K562 (cell line): ENCODE data around the gene EPB41L1. TPM values are rescaled to one million over a fixed set of nuclear protein-coding genes. Genes with fewer than 3 reads are reported as not detected.

Experiments used
- ATAC-seq: fragments of 200-7000 bp; cut with Tn5 transposase; 3 replicates; pipeline ENCODE4 v1.9.1; 2020; ENCODE audit warnings: moderate library complexity
- BruUV-seq: library from RNA; stranded (reverse); fragments of 400-500 nt; replicated peaks from 2 replicates; lab custom pipeline; 2021; lab: Mats Ljungman, UMichigan
- CTCF ChIA-PET: fragments of 300-600 bp; formaldehyde crosslinking; extraction: SDS; loops from one replicate; lab custom pipeline; 2021; ENCODE audit warnings: low intra/inter-chr PET ratio; lab: Yijun Ruan, JAX
- POLR2A ChIA-PET: fragments of 300-600, 350-650 bp; sonication (Branson Sonifier 250); formaldehyde crosslinking; extraction: SDS; loops from one replicate; lab custom pipeline; 2021; ENCODE audit warnings: antibody characterized with exemption, inconsistent platforms; lab: Yijun Ruan, JAX
- DNase-seq, 4 experiments: peaks; one replicate each; pipeline versions ENCODE4 v3.0.0 to v3.0.0-alpha.2; 2011 to 2018; ENCODE audit warnings: low spot score in 3 of 4, mixed read lengths in 3 of 4; ENCODE audit errors: extremely low read depth in 1 of 4
- FAIRE-seq: peaks from 2 replicates; lab custom pipeline; 2011; peaks lifted over from hg19 to GRCh38; lab: Jason Lieb, UNC
- H2AFZ ChIP-seq: 2 replicates; pipeline ENCODE4 v1.6.0; 2011; ENCODE audit warnings: low read depth, low read length, control low read depth, inconsistent platforms
- H3K27ac ChIP-seq: fragments of 200-600 bp; 3 replicates; pipeline ENCODE4 v1.8.0; 2011; ENCODE audit warnings: low read depth, mild to moderate bottlenecking, control low read depth, inconsistent platforms, low read length, moderate library complexity, mixed read lengths; ENCODE audit errors: extremely low read depth
- H3K27me3 ChIP-seq, 2 experiments: fragments of 300-600 bp in 1 of 2; 2 replicates in 1 of 2; 3 replicates in 1 of 2; pipeline versions ENCODE4 v1.6.0 to v1.8.0; 2011; ENCODE audit warnings: inconsistent platforms in 2 of 2, low read length in 2 of 2, mild to moderate bottlenecking in 1 of 2, mixed read lengths in 1 of 2, moderate library complexity in 1 of 2; ENCODE audit not compliant: control insufficient read depth in 2 of 2, insufficient read depth in 2 of 2
- H3K36me3 ChIP-seq: fragments of 300-600 bp; 3 replicates; pipeline ENCODE4 v1.8.0; 2011; ENCODE audit warnings: mild to moderate bottlenecking, low read length, inconsistent platforms; ENCODE audit not compliant: control insufficient read depth, insufficient read depth
- H3K4me1 ChIP-seq, 2 experiments: fragments of 200-600 bp in 1 of 2; replicated peaks in 1 of 2; 2 replicates in 1 of 2; 3 replicates in 1 of 2; pipeline versions ENCODE4 v1.5.1 to v1.8.0; 2011; ENCODE audit warnings: inconsistent platforms in 2 of 2, low read length in 2 of 2, mild to moderate bottlenecking in 1 of 2, mixed read lengths in 1 of 2, moderate library complexity in 1 of 2; ENCODE audit not compliant: control insufficient read depth in 2 of 2, insufficient read depth in 2 of 2
- H3K4me2 ChIP-seq: 2 replicates; pipeline ENCODE4 v1.6.1; 2011; ENCODE audit warnings: low read length, control low read depth, inconsistent platforms, mixed read lengths; ENCODE audit not compliant: insufficient read depth
- H3K4me3 ChIP-seq: fragments of 200-600 bp; sonication (generic), shearing (Covaris generic); 2 replicates; pipeline ENCODE4 v1.5.1; 2016; ENCODE audit warnings: control low read depth, inconsistent platforms
- H3K79me2 ChIP-seq: fragments of 200-600 bp; 3 replicates; pipeline ENCODE4 v1.8.0; 2011; ENCODE audit warnings: low read length, inconsistent platforms; ENCODE audit not compliant: control insufficient read depth, insufficient read depth
- H3K9ac ChIP-seq, 2 experiments: 2 replicates each; pipeline versions ENCODE4 v1.6.0 to v1.6.1; 2011; ENCODE audit warnings: low read depth in 2 of 2, low read length in 2 of 2, control low read depth in 1 of 2, inconsistent platforms in 1 of 2, mild to moderate bottlenecking in 1 of 2, mixed read lengths in 1 of 2; ENCODE audit not compliant: insufficient read depth in 1 of 2
- H3K9me1 ChIP-seq: one replicate; pipeline ENCODE4 v1.6.0; 2011; ENCODE audit warnings: inconsistent platforms, mild to moderate bottlenecking, low read length, moderate library complexity; ENCODE audit not compliant: control insufficient read depth, insufficient read depth
- H3K9me3 ChIP-seq: replicated peaks from 2 replicates; pipeline ENCODE4 v1.5.1; 2011; ENCODE audit warnings: low read depth, low read length, inconsistent platforms; ENCODE audit not compliant: control insufficient read depth, insufficient read depth
- H4K20me1 ChIP-seq: replicated peaks from 2 replicates; pipeline ENCODE4 v1.6.1; 2011; ENCODE audit warnings: low read length, inconsistent platforms, mixed read lengths; ENCODE audit not compliant: control insufficient read depth, insufficient read depth
- ETV5 ChIP-seq: sonication (generic); formaldehyde crosslinking; IDR thresholded peaks from 2 replicates; pipeline ENCODE4 v1.4.0; 2020; ENCODE audit warnings: low read depth, mild to moderate bottlenecking, missing genetic modification reagents
- HMGN3 ChIP-seq: IDR thresholded peaks from 2 replicates; pipeline ENCODE4 v1.6.1; 2011; ENCODE audit warnings: borderline replicate concordance, low read depth, mild to moderate bottlenecking, mixed read lengths, low read length; ENCODE audit not compliant: insufficient read length; ENCODE audit errors: extremely low read depth
- ILF3 ChIP-seq: fragments of 450-650 bp; IDR thresholded peaks from 2 replicates; pipeline ENCODE4 v1.6.1; 2018; ENCODE audit warnings: antibody characterized with exemption, mild to moderate bottlenecking, moderate library complexity, borderline replicate concordance
- KAT7 ChIP-seq: sonication (generic); formaldehyde crosslinking; IDR thresholded peaks from 2 replicates; pipeline ENCODE4 v1.8.0; 2022; ENCODE audit warnings: missing genetic modification reagents, mild to moderate bottlenecking, borderline replicate concordance
- KLF16 ChIP-seq: IDR thresholded peaks from 2 replicates; pipeline ENCODE4 v1.6.1; 2016; ENCODE audit warnings: antibody characterized with exemption
- PML ChIP-seq: IDR thresholded peaks from 2 replicates; pipeline ENCODE4 v1.6.1; 2012; ENCODE audit warnings: low read length, inconsistent platforms
- PYGO2 ChIP-seq: fragments of 450-650 bp; IDR thresholded peaks from 2 replicates; pipeline ENCODE4 v1.6.1; 2016; ENCODE audit warnings: mild to moderate bottlenecking, missing genetic modification characterization, moderate library complexity, missing compliant biosample characterization
- RAD21 ChIP-seq, 2 experiments: fragments of 250-450 bp in 1 of 2; fragments of 450-650 bp in 1 of 2; sonication (Bioruptor Pico) in 1 of 2; formaldehyde crosslinking in 1 of 2; IDR thresholded peaks in 1 of 2; conservative IDR thresholded peaks in 1 of 2; 2 replicates each; pipeline versions ENCODE4 v1.4.0 to v1.8.0; 2020 to 2022; ENCODE audit warnings: mild to moderate bottlenecking in 2 of 2, moderate library complexity in 1 of 2
- SMARCA4 ChIP-seq: fragments of 450-650 bp; IDR thresholded peaks from 2 replicates; pipeline ENCODE4 v1.6.1; 2016
- SRSF3 ChIP-seq: fragments of 200-400 bp; formaldehyde crosslinking; IDR thresholded peaks from 2 replicates; pipeline ENCODE4 v1.6.1; 2016; ENCODE audit warnings: mild to moderate bottlenecking, low read length, moderate library complexity; ENCODE audit not compliant: insufficient read depth
- TEAD2 ChIP-seq: fragments of 450-650 bp; IDR thresholded peaks from 2 replicates; pipeline ENCODE4 v1.6.1; 2016; ENCODE audit warnings: missing genetic modification characterization, control low read depth, missing compliant biosample characterization
- TFAM ChIP-seq: fragments of 250-450 bp; sonication (Bioruptor Pico); conservative IDR thresholded peaks from 2 replicates; pipeline ENCODE4 v1.5.0; 2021; ENCODE audit warnings: mild to moderate bottlenecking, moderate library complexity
- TRIM24 ChIP-seq, 2 experiments: fragments of 450-650 bp; IDR thresholded peaks; 2 replicates each; pipeline ENCODE4 v1.6.1; 2016
- WGBS: fragments of 100-300 bp; shearing (Covaris generic); methylation state at CpG from one replicate; pipeline ENCODE4 v1.1.6; 2016; ENCODE audit warnings: low coverage, mixed read lengths; ENCODE audit not compliant: insufficient coverage; ENCODE audit errors: missing lambda C conversion rate; 5-methylcytosine and 5-hydroxymethylcytosine counted together
- in situ Hi-C: fragments of 300-500 bp; cut with MboI; formaldehyde crosslinking; loops from 4 replicates; pipeline ENCODE4 v1.15.0; 2018; ENCODE audit warnings: inconsistent platforms, mixed read lengths
- intact Hi-C: fragments of 100-400 bp; cut with micrococcal nuclease; formaldehyde crosslinking; loops from 2 replicates; pipeline ENCODE4 v1.14.2; 2022
- polyA plus RNA-seq, 8 experiments: library from polyadenylated mRNA; depleted of rRNA in 4 of 8; stranded (reverse) in 5 of 8; unstranded in 3 of 8; fragments of >200 nt; fragmentation: Nextera tagmentation in 2 of 8; fragmentation: Illumina TruSeq in 1 of 8; extraction: Ambion mirVana in 2 of 8; extraction: Trizol in 1 of 8; gene quantifications; 2 replicates each; pipeline versions ENCODE4 v1.2.1 to v1.2.3, GENCODE V29; 2011 to 2014; ENCODE audit warnings: inconsistent platforms in 1 of 8, missing spikeins in 1 of 8
- total RNA-seq, 7 experiments: library from RNA; depleted of rRNA in 6 of 7; stranded (reverse); fragments of >200 nt in 6 of 7; fragmentation: Illumina TruSeq in 2 of 7; extraction: Trizol in 2 of 7; gene quantifications; 2 replicates each; pipeline versions ENCODE4 v1.2.1 to v1.2.3, GENCODE V29; 2011 to 2021; ENCODE audit warnings: low replicate concordance in 1 of 7
- TF ChIP-seq, protein P1 (sequence below), 2 experiments: IDR thresholded peaks; 2 replicates each; pipeline ENCODE4 v1.6.1; 2012; ENCODE audit warnings: improper control_type of control experiment in 2 of 2, low read depth in 2 of 2, low read length in 2 of 2, borderline replicate concordance in 1 of 2
- TF ChIP-seq, protein P2 (sequence below): sonication (generic); formaldehyde crosslinking; IDR thresholded peaks from 2 replicates; pipeline ENCODE4 v1.9.0; 2022; ENCODE audit warnings: mild to moderate bottlenecking, missing genetic modification reagents
- TF ChIP-seq, protein P3 (sequence below): fragments of 250-450 bp; sonication (Bioruptor Pico); IDR thresholded peaks from 2 replicates; pipeline ENCODE4 v1.5.0; 2021
- TF ChIP-seq, protein P4 (sequence below): sonication (generic); formaldehyde crosslinking; IDR thresholded peaks from 2 replicates; pipeline ENCODE4 v1.8.0; 2022; ENCODE audit warnings: mild to moderate bottlenecking, missing genetic modification reagents

Gene EPB41L1
- total and polyA plus RNA-seq, 9 of the 15 experiments (the other 6 are each of a cell fraction or from before 2014, with no cell fraction given): 0.11 to 4.3 (median 1.3) TPM

DNA sequence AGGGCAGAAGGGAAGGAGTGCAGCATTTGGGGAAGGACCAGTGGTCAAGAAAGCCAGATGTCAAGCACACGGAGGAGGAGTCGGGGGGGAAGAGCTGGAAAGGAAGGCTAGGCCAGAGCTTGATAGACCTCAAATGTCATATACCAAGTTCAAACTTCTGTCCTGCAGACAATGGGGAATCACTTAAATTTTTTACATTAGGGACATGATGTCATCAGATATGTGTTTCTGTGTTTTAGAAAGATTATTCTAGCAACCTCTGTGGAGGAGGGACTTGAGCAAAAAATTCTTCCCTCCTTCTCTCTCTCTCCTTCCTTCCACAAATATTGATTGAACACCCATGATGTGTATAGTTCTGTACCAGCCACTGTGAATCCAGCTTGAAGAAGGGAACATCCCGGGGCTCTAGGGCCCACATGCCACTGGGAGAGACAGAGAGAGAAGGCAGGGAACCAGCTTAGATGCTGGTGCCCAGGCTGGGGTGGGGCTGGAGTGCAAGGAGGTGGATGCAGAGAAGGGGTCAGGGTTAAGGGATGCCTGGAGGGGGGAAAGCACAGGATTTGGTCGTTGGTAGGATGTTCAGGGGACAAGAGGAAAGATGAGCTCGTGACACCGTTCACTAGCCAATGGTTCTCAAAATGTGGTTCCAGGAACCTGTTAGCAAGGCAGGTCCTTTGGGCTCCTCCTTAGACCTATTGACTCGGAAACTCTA lies 61.9 kb downstream of the EPB41L1 start:
- CTCF ChIA-PET: interaction anchor here (1.7 kb wide), 1 partner anchor 183 kb away, joined by 4 read pairs; no protein-coding TSS in a partner anchor
- Histone ChIP-seq H3K79me2 (no peaks in the 10 kb centered on the region), H3K4me1 (no peaks in the 10 kb centered on the region), H3K27me3 (peaks cover 27 to 62% of the 10 kb centered on the region in 2 experiments), H3K9me3 (no peaks in the 10 kb centered on the region), H3K9me1 (no peaks in the 10 kb centered on the region), H3K9ac (no peak overlapping the region; a peak in 1 of 4 replicates), H3K36me3 (no peaks in the 10 kb centered on the region), H2AFZ (no peak overlapping the region), H3K27ac (no peak overlapping the region), H4K20me1 (peaks cover 11% of the 10 kb centered on the region), H3K4me2 (no peak overlapping the region), H3K4me3 (no peak overlapping the region)
- no peak for TF ChIP-seq SRSF3
- TF ChIP-seq, protein P1, sequence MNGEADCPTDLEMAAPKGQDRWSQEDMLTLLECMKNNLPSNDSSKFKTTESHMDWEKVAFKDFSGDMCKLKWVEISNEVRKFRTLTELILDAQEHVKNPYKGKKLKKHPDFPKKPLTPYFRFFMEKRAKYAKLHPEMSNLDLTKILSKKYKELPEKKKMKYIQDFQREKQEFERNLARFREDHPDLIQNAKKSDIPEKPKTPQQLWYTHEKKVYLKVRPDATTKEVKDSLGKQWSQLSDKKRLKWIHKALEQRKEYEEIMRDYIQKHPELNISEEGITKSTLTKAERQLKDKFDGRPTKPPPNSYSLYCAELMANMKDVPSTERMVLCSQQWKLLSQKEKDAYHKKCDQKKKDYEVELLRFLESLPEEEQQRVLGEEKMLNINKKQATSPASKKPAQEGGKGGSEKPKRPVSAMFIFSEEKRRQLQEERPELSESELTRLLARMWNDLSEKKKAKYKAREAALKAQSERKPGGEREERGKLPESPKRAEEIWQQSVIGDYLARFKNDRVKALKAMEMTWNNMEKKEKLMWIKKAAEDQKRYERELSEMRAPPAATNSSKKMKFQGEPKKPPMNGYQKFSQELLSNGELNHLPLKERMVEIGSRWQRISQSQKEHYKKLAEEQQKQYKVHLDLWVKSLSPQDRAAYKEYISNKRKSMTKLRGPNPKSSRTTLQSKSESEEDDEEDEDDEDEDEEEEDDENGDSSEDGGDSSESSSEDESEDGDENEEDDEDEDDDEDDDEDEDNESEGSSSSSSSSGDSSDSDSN (IDR thresholded peaks at IDR 0.05; ENCODE audit: borderline replicate concordance in 1 of 2, low read depth in 2 of 2, low read length in 2 of 2): no peak
- no peak for TF ChIP-seq ILF3
- TF ChIP-seq SMARCA4: no peak
- TF ChIP-seq, protein P2, sequence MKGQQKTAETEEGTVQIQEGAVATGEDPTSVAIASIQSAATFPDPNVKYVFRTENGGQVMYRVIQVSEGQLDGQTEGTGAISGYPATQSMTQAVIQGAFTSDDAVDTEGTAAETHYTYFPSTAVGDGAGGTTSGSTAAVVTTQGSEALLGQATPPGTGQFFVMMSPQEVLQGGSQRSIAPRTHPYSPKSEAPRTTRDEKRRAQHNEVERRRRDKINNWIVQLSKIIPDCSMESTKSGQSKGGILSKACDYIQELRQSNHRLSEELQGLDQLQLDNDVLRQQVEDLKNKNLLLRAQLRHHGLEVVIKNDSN (CRISPR knock-in tag): no peak
- TF ChIP-seq ETV5 (CRISPR knock-in tag): no peak
- TF ChIP-seq HMGN3: no peak
- TF ChIP-seq, protein P3, sequence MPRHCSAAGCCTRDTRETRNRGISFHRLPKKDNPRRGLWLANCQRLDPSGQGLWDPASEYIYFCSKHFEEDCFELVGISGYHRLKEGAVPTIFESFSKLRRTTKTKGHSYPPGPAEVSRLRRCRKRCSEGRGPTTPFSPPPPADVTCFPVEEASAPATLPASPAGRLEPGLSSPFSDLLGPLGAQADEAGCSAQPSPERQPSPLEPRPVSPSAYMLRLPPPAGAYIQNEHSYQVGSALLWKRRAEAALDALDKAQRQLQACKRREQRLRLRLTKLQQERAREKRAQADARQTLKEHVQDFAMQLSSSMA (CRISPR knock-in tag): no peak
- TF ChIP-seq TRIM24 (IDR thresholded peaks at IDR 0.05): no peak
- no peak for TF ChIP-seq KAT7
- no peak for TF ChIP-seq TFAM
- TF ChIP-seq PML: no peak
- no peak for TF ChIP-seq RAD21 (CRISPR knock-in tag; conservative IDR thresholded peaks at IDR 0.05 in 1 of 2, IDR thresholded peaks at IDR 0.05 in 1 of 2)
- no peak for TF ChIP-seq KLF16
- TF ChIP-seq PYGO2 (tag): no peak
- TF ChIP-seq TEAD2 (tag): no peak
- TF ChIP-seq, protein P4, sequence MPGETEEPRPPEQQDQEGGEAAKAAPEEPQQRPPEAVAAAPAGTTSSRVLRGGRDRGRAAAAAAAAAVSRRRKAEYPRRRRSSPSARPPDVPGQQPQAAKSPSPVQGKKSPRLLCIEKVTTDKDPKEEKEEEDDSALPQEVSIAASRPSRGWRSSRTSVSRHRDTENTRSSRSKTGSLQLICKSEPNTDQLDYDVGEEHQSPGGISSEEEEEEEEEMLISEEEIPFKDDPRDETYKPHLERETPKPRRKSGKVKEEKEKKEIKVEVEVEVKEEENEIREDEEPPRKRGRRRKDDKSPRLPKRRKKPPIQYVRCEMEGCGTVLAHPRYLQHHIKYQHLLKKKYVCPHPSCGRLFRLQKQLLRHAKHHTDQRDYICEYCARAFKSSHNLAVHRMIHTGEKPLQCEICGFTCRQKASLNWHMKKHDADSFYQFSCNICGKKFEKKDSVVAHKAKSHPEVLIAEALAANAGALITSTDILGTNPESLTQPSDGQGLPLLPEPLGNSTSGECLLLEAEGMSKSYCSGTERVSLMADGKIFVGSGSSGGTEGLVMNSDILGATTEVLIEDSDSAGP: no peak
- POLR2A ChIA-PET: interaction anchor here (0.6 to 0.9 kb wide), 2 partner anchors 9 to 187 kb away, joined by 3 to 4 read pairs; no protein-coding TSS in a partner anchor
- intact Hi-C loops: no loop called here
- no TSS peak for BruUV-seq
- in situ Hi-C loops: loop anchor here (25.0 kb wide), 1 partner anchor 221 kb away; no protein-coding TSS in a partner anchor
- FAIRE-seq (no peak), ATAC-seq (no peak), DNase-seq (no peak)
- 1% methylated on average over 7 of the region's 7 CpGs for WGBS
